Endodermal cell (in vitro differentiated cells): ENCODE results near the gene PCYOX1L. TPM values are rescaled to one million over a fixed set of nuclear protein-coding genes. Genes with fewer than 3 reads are reported as not detected.

Experiments used
- DNase-seq: peaks from one replicate; pipeline ENCODE4 v3.0.0-alpha.2; 2017
- H3K27ac ChIP-seq: 2 replicates; pipeline ENCODE4 v1.5.1; 2013; ENCODE audit warnings: mild to moderate bottlenecking, low read depth, low read length, moderate library complexity
- H3K27me3 ChIP-seq: 2 replicates; pipeline ENCODE4 v1.6.1; 2013; ENCODE audit warnings: mild to moderate bottlenecking, low read length, moderate library complexity; ENCODE audit not compliant: insufficient read depth, control insufficient read depth, poor library complexity, severe bottlenecking
- H3K36me3 ChIP-seq: 2 replicates; pipeline ENCODE4 v1.7.0; 2013; ENCODE audit warnings: mild to moderate bottlenecking, low read length, moderate library complexity; ENCODE audit not compliant: control insufficient read depth, insufficient read depth
- H3K4me1 ChIP-seq: one replicate; pipeline ENCODE4 v1.7.0; 2013; ENCODE audit warnings: low read length; ENCODE audit not compliant: control insufficient read depth, insufficient read depth
- H3K4me3 ChIP-seq: 2 replicates; pipeline ENCODE4 v1.5.1; 2013; ENCODE audit warnings: mild to moderate bottlenecking, low read length, moderate library complexity
- H3K9ac ChIP-seq: 2 replicates; pipeline ENCODE4 v1.6.1; 2013; ENCODE audit warnings: mild to moderate bottlenecking, low read length, moderate library complexity; ENCODE audit not compliant: poor library complexity, severe bottlenecking; ENCODE audit errors: extremely low read depth
- H3K9me3 ChIP-seq: 2 replicates; pipeline ENCODE4 v1.6.1; 2013; ENCODE audit warnings: mild to moderate bottlenecking, low read length, moderate library complexity; ENCODE audit not compliant: control insufficient read depth
- H3K27ac Mint-ChIP-seq: 2 replicates; pipeline ENCODE4 v1.8.0; 2020; ENCODE audit warnings: mixed read lengths
- H3K27me3 Mint-ChIP-seq: 2 replicates; pipeline ENCODE4 v1.8.0; 2021; ENCODE audit warnings: mild to moderate bottlenecking, mixed read lengths; ENCODE audit not compliant: insufficient read depth
- H3K36me3 Mint-ChIP-seq: 2 replicates; pipeline ENCODE4 v1.8.0; 2020; ENCODE audit warnings: low read depth, mixed read lengths
- H3K4me1 Mint-ChIP-seq: 2 replicates; pipeline ENCODE4 v1.8.0; 2020; ENCODE audit warnings: mixed read lengths
- H3K4me3 Mint-ChIP-seq: 2 replicates; pipeline ENCODE4 v1.8.0; 2020; ENCODE audit warnings: mild to moderate bottlenecking, moderate library complexity, mixed read lengths
- H3K9me3 Mint-ChIP-seq: 2 replicates; pipeline ENCODE4 v1.8.0; 2020; ENCODE audit warnings: mild to moderate bottlenecking, mixed read lengths
- CTCF ChIP-seq: fragments of 200-600 bp; sonication (generic); conservative IDR thresholded peaks from 2 replicates; pipeline ENCODE4 v1.5.0; 2021; ENCODE audit warnings: antibody characterized with exemption, mild to moderate bottlenecking
- WGBS, 2 experiments: methylation state at CpG; one replicate each; pipeline versions ENCODE4 v1.1.5 to v1.1.7; 2013; ENCODE audit warnings: missing lambda C conversion rate in 2 of 2, mixed read lengths in 1 of 2; ENCODE audit not compliant: insufficient coverage in 1 of 2, insufficient read length in 1 of 2; 5-methylcytosine and 5-hydroxymethylcytosine counted together
- total RNA-seq, 2 donors: library from RNA; stranded (reverse); fragmentation: NEBNext Ultra II Directional in 1 of 2; extraction: Animal tissue kit (Norgen Biotek cat#: 25700) in 1 of 2; gene quantifications; 2 replicates in 1 of 2; 3 replicates in 1 of 2; pipeline ENCODE4 v1.2.1, GENCODE V29; 2021

PCYOX1L gene
- total RNA-seq, 2 donors from 2014 or later: 11.1 to 11.7 TPM

- no peak for TF ChIP-seq CTCF
- Histone ChIP-seq H3K27ac (no peak overlapping the region), H3K4me1 (peaks cover 3% of the 10 kb centered on the region), H3K27me3 (no peaks in the 10 kb centered on the region), H3K4me3 (no peak overlapping the region), H3K36me3 (no peaks in the 10 kb centered on the region), H3K9me3 (no peaks in the 10 kb centered on the region), H3K9ac (no peak overlapping the region)
- Mint-ChIP-seq H3K27me3 (no peaks in the 10 kb centered on the region), H3K4me1 (peaks cover 10% of the 10 kb centered on the region), H3K9me3 (no peaks in the 10 kb centered on the region), H3K27ac (no peak overlapping the region), H3K36me3 (no peaks in the 10 kb centered on the region), H3K4me3 (no peak overlapping the region)
- no peak for DNase-seq
- 90 to 93% methylated on average over 5 to 6 of the region's 6 CpGs for WGBS, 2 experiments
Measured at GRCh38 chr5:149315753-149316152, 42.1 kb upstream of the PCYOX1L start.

GRCh38 chr5:149317281-149318048, 40.4 kb upstream of the PCYOX1L start:
- no peaks in the 10 kb centered on the region for H3K27me3 Mint-ChIP-seq
- H3K9me3 Mint-ChIP-seq: no peaks in the 10 kb centered on the region
- no peaks in the 10 kb centered on the region for H3K36me3 ChIP-seq
- 91 to 95% methylated on average over 6 to 14 of the region's 14 CpGs for WGBS, 2 experiments
- no peaks in the 10 kb centered on the region for H3K9me3 ChIP-seq
- no peak overlapping the region for H3K27ac ChIP-seq
- TF ChIP-seq CTCF: peak; percentile 79
- H3K36me3 Mint-ChIP-seq: no peaks in the 10 kb centered on the region
- no peak overlapping the region for H3K4me3 Mint-ChIP-seq
- H3K4me1 Mint-ChIP-seq: peaks cover 9% of the 10 kb centered on the region
- no peak overlapping the region for H3K9ac ChIP-seq
- peaks cover 6% of the 10 kb centered on the region for H3K4me1 ChIP-seq
- H3K27me3 ChIP-seq: no peaks in the 10 kb centered on the region
- DNase-seq: peak; percentile 67
- H3K4me3 ChIP-seq: no peak overlapping the region
- no peak overlapping the region for H3K27ac Mint-ChIP-seq

GRCh38 chr5:149319174-149319573, 38.7 kb upstream of the PCYOX1L start:
- Mint-ChIP-seq H3K4me1 (peaks cover 13% of the 10 kb centered on the region), H3K27me3 (no peaks in the 10 kb centered on the region), H3K4me3 (no peak overlapping the region), H3K9me3 (no peaks in the 10 kb centered on the region), H3K27ac (no peak overlapping the region), H3K36me3 (no peaks in the 10 kb centered on the region)
- 91 to 100% methylated on average over 3 of the region's 3 CpGs for WGBS, 2 experiments
- Histone ChIP-seq H3K36me3 (no peaks in the 10 kb centered on the region), H3K27me3 (no peaks in the 10 kb centered on the region), H3K4me3 (no peak overlapping the region), H3K9ac (no peak overlapping the region), H3K9me3 (no peaks in the 10 kb centered on the region), H3K4me1 (peaks cover 6% of the 10 kb centered on the region), H3K27ac (no peak overlapping the region)
- DNase-seq: no peak
- no peak for TF ChIP-seq CTCF
